A549 (cell line): ENCODE measurements around the gene NCOA7. TPM values are rescaled to one million over a fixed set of nuclear protein-coding genes. Genes with fewer than 3 reads are reported as not detected.

Experiments used
- ATAC-seq, 2 experiments: fragments of 200-7000 bp in 1 of 2; fragments of >200 bp in 1 of 2; cut with Nextera tagmentation in 1 of 2; cut with Tn5 transposase in 1 of 2; 3 replicates each; pipeline versions ENCODE4 v1.8.0 to v1.9.1; 2018 to 2020; ENCODE audit warnings: mild to moderate bottlenecking in 1 of 2, moderate library complexity in 1 of 2
- CTCF ChIA-PET: fragments of 300-600 bp; sonication (Branson Sonifier 250); formaldehyde crosslinking; extraction: SDS; loops from one replicate; lab custom pipeline; 2021; ENCODE audit warnings: antibody characterized with exemption, inconsistent platforms; lab: Yijun Ruan, JAX
- POLR2A ChIA-PET: fragments of 350-600 bp; formaldehyde crosslinking; extraction: SDS; loops from one replicate; lab custom pipeline; 2021; ENCODE audit warnings: antibody characterized with exemption, inconsistent platforms; lab: Yijun Ruan, JAX
- DNase-seq, 2 experiments: peaks; one replicate each; pipeline versions ENCODE4 v3.0.0 to v3.0.0-alpha.2; 2011 to 2016; ENCODE audit warnings: low read depth in 1 of 2, low spot score in 1 of 2
- FAIRE-seq: peaks from 2 replicates; lab custom pipeline; 2011; peaks lifted over from hg19 to GRCh38; lab: Jason Lieb, UNC
- H3K27ac ChIP-seq, 2 experiments: fragments of >200 bp; sonication (Bioruptor Twin); formaldehyde crosslinking; 3 replicates each; pipeline ENCODE4 v1.5.1; 2016 to 2017
- H3K4me1 ChIP-seq: fragments of >200 bp; sonication (Bioruptor Twin); formaldehyde crosslinking; 3 replicates; pipeline ENCODE4 v1.6.1; 2016
- H3K4me2 ChIP-seq: fragments of >200 bp; sonication (Bioruptor Twin); formaldehyde crosslinking; 3 replicates; pipeline ENCODE4 v1.6.1; 2016
- H3K4me3 ChIP-seq: fragments of >200 bp; sonication (Bioruptor Twin); formaldehyde crosslinking; 3 replicates; pipeline ENCODE4 v1.5.1; 2016
- H3K9me3 ChIP-seq: fragments of >200 bp; sonication (Bioruptor Twin); formaldehyde crosslinking; 3 replicates; pipeline ENCODE4 v1.6.1; 2016
- CEBPB ChIP-seq, 2 experiments: fragments of >200 bp in 1 of 2; sonication (Bioruptor Twin) in 1 of 2; formaldehyde crosslinking in 1 of 2; IDR thresholded peaks; 2 replicates each; pipeline ENCODE4 v1.6.1; 2012 to 2016
- EP300 ChIP-seq, 2 experiments: fragments of >200 bp; sonication (Bioruptor Twin); formaldehyde crosslinking; IDR thresholded peaks; 2 replicates in 1 of 2; 3 replicates in 1 of 2; pipeline ENCODE4 v1.6.1; 2016 to 2017
- HDAC2 ChIP-seq: fragments of 200-600 bp; sonication (generic); IDR thresholded peaks from 2 replicates; pipeline ENCODE4 v1.6.1; 2016
- HEYL ChIP-seq: fragments of 250-450 bp; sonication (Bioruptor Pico); IDR thresholded peaks from 2 replicates; pipeline ENCODE4 v1.8.0; 2021; ENCODE audit warnings: mild to moderate bottlenecking, moderate library complexity
- HOXA7 ChIP-seq: fragments of 250-450 bp; sonication (Bioruptor Pico); IDR thresholded peaks from 2 replicates; pipeline ENCODE4 v1.5.0; 2020; ENCODE audit warnings: mild to moderate bottlenecking, moderate library complexity
- HOXB13 ChIP-seq: fragments of 250-450 bp; sonication (Bioruptor Pico); IDR thresholded peaks from 2 replicates; pipeline ENCODE4 v1.5.0; 2020; ENCODE audit warnings: low read depth, mild to moderate bottlenecking, moderate library complexity
- HOXB5 ChIP-seq: fragments of 250-450 bp; sonication (Bioruptor Pico); IDR thresholded peaks from 2 replicates; pipeline ENCODE4 v1.5.0; 2020; ENCODE audit warnings: mild to moderate bottlenecking, moderate library complexity
- JUN ChIP-seq, 2 experiments: fragments of >200 bp; sonication (Bioruptor Twin); formaldehyde crosslinking; IDR thresholded peaks; 2 replicates in 1 of 2; 3 replicates in 1 of 2; pipeline ENCODE4 v1.6.1; 2016 to 2017
- JUNB ChIP-seq: fragments of >200 bp; sonication (Bioruptor Twin); formaldehyde crosslinking; IDR thresholded peaks from 2 replicates; pipeline ENCODE4 v1.6.1; 2016
- MAZ ChIP-seq: fragments of 150-350 bp; IDR thresholded peaks from 2 replicates; pipeline ENCODE4 v1.6.1; 2014; ENCODE audit warnings: antibody characterized with exemption, low read depth, low read length, borderline replicate concordance
- RAD21 ChIP-seq, 2 experiments: fragments of >200 bp in 1 of 2; sonication (Bioruptor Twin) in 1 of 2; formaldehyde crosslinking in 1 of 2; IDR thresholded peaks in 1 of 2; conservative IDR thresholded peaks in 1 of 2; 2 replicates in 1 of 2; 3 replicates in 1 of 2; pipeline ENCODE4 v1.6.1; 2012 to 2018; ENCODE audit warnings: inconsistent platforms in 1 of 2
- RARB ChIP-seq: fragments of 250-450 bp; sonication (Bioruptor Pico); IDR thresholded peaks from 2 replicates; pipeline ENCODE4 v1.8.0; 2021; ENCODE audit warnings: mild to moderate bottlenecking, moderate library complexity
- RCOR1 ChIP-seq: fragments of 150-350 bp; IDR thresholded peaks from 2 replicates; pipeline ENCODE4 v1.6.1; 2014; ENCODE audit warnings: antibody characterized with exemption, low read length, low read depth
- RNF2 ChIP-seq: fragments of 200-600 bp; sonication (generic); IDR thresholded peaks from 2 replicates; pipeline ENCODE4 v1.6.1; 2016; ENCODE audit warnings: low read depth, mild to moderate bottlenecking, antibody characterized with exemption, moderate library complexity, borderline replicate concordance
- SMC3 ChIP-seq: fragments of >200 bp; sonication (Bioruptor Twin); formaldehyde crosslinking; IDR thresholded peaks from 3 replicates; pipeline ENCODE4 v1.6.1; 2018; ENCODE audit warnings: inconsistent platforms
- TFCP2L1 ChIP-seq: fragments of 250-450 bp; sonication (Bioruptor Pico); IDR thresholded peaks from 2 replicates; pipeline ENCODE4 v1.5.0; 2021; ENCODE audit warnings: mild to moderate bottlenecking
- TP53 ChIP-seq: fragments of 250-450 bp; sonication (Bioruptor Pico); IDR thresholded peaks from 2 replicates; pipeline ENCODE4 v1.5.0; 2021; ENCODE audit warnings: mild to moderate bottlenecking, moderate library complexity
- ZFP36 ChIP-seq: fragments of 450-650 bp; IDR thresholded peaks from 2 replicates; pipeline ENCODE4 v1.6.1; 2014; ENCODE audit warnings: borderline replicate concordance; ENCODE audit not compliant: partially characterized antibody
- ZNF302 ChIP-seq: fragments of 250-450 bp; sonication (Bioruptor Pico); IDR thresholded peaks from 2 replicates; pipeline ENCODE4 v1.9.0; 2021; ENCODE audit warnings: inconsistent platforms, mild to moderate bottlenecking, moderate library complexity
- ZSCAN20 ChIP-seq: fragments of 250-450 bp; sonication (Bioruptor Pico); IDR thresholded peaks from 2 replicates; pipeline ENCODE4 v1.8.0; 2022; ENCODE audit warnings: mild to moderate bottlenecking, moderate library complexity
- WGBS: methylation state at CpG from one replicate; pipeline ENCODE4 v1.1.6; 2017; ENCODE audit errors: missing lambda C conversion rate; 5-methylcytosine and 5-hydroxymethylcytosine counted together
- polyA plus RNA-seq, 4 experiments: library from polyadenylated mRNA; depleted of rRNA in 3 of 4; stranded (reverse); fragments of >200 nt; fragmentation: RNase III in 1 of 4; extraction: RNeasy Plus Mini Kit Qiagen cat#74134 plus additional on column Dnase treatment in 1 of 4; gene quantifications; 2 replicates in 3 of 4; 3 replicates in 1 of 4; pipeline ENCODE4 v1.2.3, GENCODE V29; 2011 to 2017
- TF ChIP-seq, protein P1 (sequence below): IDR thresholded peaks from 2 replicates; pipeline ENCODE4 v1.6.1; 2012; ENCODE audit warnings: low read depth, borderline replicate concordance
- TF ChIP-seq, protein P2 (sequence below): fragments of >200 bp; sonication (Bioruptor Twin); formaldehyde crosslinking; IDR thresholded peaks from 3 replicates; pipeline ENCODE4 v1.6.1; 2016
- TF ChIP-seq, protein P3 (sequence below): fragments of 250-450 bp; sonication (Bioruptor Pico); IDR thresholded peaks from 2 replicates; pipeline ENCODE4 v1.5.0; 2021; ENCODE audit warnings: mild to moderate bottlenecking, moderate library complexity, borderline replicate concordance

Gene NCOA7
- polyA plus RNA-seq, 2 of the 4 experiments (the other 2 are of a cell fraction): 66.4 to 195 TPM

DNA sequence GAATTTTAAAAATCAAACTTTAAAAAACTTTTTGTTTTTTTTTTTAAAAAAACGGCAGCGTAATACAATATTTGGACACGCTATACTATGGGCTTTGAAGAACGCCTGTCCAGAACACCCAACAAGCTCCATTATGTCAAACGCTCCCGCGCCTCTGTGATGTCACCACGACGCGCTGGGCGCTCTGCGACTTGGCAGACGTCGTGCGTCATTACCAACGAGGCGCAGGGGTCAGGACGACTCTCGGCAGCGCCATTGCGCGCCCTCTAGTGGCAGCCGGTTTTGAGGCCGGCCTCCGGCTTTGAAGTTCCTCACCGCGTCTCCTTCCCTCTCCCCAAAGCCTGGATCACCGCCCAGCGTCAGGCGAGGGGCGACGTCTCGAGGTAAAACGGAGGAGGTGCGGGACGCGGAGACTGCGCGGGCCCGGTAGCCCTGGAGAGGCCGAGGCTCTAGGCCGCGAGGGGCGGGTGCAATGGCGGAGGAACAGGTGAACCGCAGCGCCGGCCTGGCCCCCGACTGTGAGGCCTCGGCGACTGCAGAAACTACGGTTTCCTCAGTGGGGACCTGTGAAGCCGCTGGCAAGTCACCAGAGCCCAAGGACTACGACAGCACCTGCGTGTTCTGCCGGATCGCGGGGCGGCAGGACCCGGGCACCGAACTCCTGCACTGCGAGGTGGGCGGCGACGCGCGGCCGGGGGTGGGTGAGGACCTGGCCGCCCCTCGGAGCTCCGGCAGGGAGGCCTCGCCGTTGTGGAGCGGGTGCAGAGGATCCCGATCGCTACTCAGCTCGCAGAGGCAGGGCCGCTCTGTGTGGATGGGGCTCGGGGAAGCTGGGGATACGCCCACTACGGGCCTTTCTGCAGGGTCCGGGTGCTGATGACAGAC, 166.0 kb downstream of the NCOA7 start, which contains the start of gene HINT3 (continued):
- peak; percentile 89 for TF ChIP-seq SMC3
- TF ChIP-seq RCOR1: no peak
- TF ChIP-seq HEYL (CRISPR knock-in tag): no peak
- TF ChIP-seq RARB (CRISPR knock-in tag): no peak
- TF ChIP-seq HOXA7 (CRISPR knock-in tag): no peak
- TF ChIP-seq, protein P1, sequence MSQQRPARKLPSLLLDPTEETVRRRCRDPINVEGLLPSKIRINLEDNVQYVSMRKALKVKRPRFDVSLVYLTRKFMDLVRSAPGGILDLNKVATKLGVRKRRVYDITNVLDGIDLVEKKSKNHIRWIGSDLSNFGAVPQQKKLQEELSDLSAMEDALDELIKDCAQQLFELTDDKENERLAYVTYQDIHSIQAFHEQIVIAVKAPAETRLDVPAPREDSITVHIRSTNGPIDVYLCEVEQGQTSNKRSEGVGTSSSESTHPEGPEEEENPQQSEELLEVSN: peak; percentile 43; the same call in 1 of the 2 replicates
- TF ChIP-seq HOXB5: peak; percentile 63; the same call in 1 of the 2 replicates
- 0 out of 2 replicates have a peak, but pooled peaks have one; percentile 28 for TF ChIP-seq HOXB13
- no peak for TF ChIP-seq ZSCAN20 (CRISPR knock-in tag)
- peak; percentile 35 to 78; a peak in 2 of 5 replicates for TF ChIP-seq JUN (IDR thresholded peaks at IDR 0.05)
- TF ChIP-seq, protein P2, sequence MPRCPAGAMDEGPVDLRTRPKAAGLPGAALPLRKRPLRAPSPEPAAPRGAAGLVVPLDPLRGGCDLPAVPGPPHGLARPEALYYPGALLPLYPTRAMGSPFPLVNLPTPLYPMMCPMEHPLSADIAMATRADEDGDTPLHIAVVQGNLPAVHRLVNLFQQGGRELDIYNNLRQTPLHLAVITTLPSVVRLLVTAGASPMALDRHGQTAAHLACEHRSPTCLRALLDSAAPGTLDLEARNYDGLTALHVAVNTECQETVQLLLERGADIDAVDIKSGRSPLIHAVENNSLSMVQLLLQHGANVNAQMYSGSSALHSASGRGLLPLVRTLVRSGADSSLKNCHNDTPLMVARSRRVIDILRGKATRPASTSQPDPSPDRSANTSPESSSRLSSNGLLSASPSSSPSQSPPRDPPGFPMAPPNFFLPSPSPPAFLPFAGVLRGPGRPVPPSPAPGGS: peak; percentile 33; the same call in 1 of the 3 replicates
- TF ChIP-seq ZNF302 (CRISPR knock-in tag): no peak
- no peak for TF ChIP-seq HDAC2
- no peak for TF ChIP-seq ZFP36
- TF ChIP-seq MAZ: no peak
- TF ChIP-seq, protein P3, sequence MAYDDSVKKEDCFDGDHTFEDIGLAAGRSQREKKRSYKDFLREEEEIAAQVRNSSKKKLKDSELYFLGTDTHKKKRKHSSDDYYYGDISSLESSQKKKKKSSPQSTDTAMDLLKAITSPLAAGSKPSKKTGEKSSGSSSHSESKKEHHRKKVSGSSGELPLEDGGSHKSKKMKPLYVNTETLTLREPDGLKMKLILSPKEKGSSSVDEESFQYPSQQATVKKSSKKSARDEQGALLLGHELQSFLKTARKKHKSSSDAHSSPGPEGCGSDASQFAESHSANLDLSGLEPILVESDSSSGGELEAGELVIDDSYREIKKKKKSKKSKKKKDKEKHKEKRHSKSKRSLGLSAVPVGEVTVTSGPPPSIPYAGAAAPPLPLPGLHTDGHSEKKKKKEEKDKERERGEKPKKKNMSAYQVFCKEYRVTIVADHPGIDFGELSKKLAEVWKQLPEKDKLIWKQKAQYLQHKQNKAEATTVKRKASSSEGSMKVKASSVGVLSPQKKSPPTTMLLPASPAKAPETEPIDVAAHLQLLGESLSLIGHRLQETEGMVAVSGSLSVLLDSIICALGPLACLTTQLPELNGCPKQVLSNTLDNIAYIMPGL: peak; percentile 86; the same call in 1 of the 2 replicates
- TF ChIP-seq CEBPB (IDR thresholded peaks at IDR 0.05): no peak
- no peak for TF ChIP-seq RNF2

DNA sequence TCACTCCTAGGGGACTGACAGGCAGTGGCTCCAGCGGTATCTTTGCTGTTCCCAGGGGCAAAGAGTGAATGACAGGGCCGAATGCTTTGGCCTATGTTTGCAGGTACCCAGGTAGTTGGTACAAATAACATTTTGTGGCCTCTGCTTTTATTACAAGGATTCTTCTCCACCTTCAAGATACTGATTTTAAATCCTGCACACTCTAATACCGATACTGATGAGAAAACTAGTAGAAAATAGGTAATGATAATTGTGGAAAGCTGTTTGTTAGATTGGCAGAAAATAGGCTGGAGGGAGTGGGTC, 166.6 kb downstream of the NCOA7 start:
- H3K9me3 ChIP-seq: no peaks in the 10 kb centered on the region
- FAIRE-seq: no peak
- peak overlapping the region; percentile 95 to 96 for H3K27ac ChIP-seq
- H3K4me2 ChIP-seq: peak overlapping the region; percentile 86
- ChIA-PET POLR2A (interaction anchor here (1.3 to 3.0 kb wide), 2 partner anchors 29 to 167 kb away, joined by 7 to 14 read pairs; partner anchors contain the start of genes NCOA7 and TRMT11), CTCF (interaction anchor here (0.5 to 8.4 kb wide), 27 partner anchors 9 to 176 kb away, joined by 3 to 148 read pairs (median 5); partner anchors contain the start of genes NCOA7 and TRMT11)
- no peak for DNase-seq
- ATAC-seq: no peak
- WGBS: 4% methylated on average over 3 of the region's 3 CpGs
- TF ChIP-seq ZSCAN20 (CRISPR knock-in tag) (no peak), ZFP36 (no peak), JUNB (no peak), TFCP2L1 (no peak), TP53 (CRISPR knock-in tag) (no peak), RAD21 (conservative IDR thresholded peaks at IDR 0.05 in 1 of 2, IDR thresholded peaks at IDR 0.05 in 1 of 2) (no peak), EP300 (IDR thresholded peaks at IDR 0.05) (no peak)
- TF ChIP-seq, protein P3: no peak
- peak overlapping the region; percentile 86 for H3K4me3 ChIP-seq
- H3K4me1 ChIP-seq: peaks cover 19% of the 10 kb centered on the region; the same call in 2 of the 3 replicates
